Bone marrow (tissue), 2 donors: ENCODE data around the gene PDGFB.

Experiments
- DNase-seq, 2 donors: peaks; one replicate each; lab custom pipeline; 2025; lab: John Stamatoyannopoulos, UW

PDGFB gene

GRCh38 chr22:39253435-39254070 is 8.8 kb upstream of the PDGFB start:
- peak in 1 of 2 donors; percentile 47 for DNase-seq

- DNase-seq, result no peak
These were observed 8.0 kb upstream of the PDGFB start for GRCh38 chr22:39252461-39253434.

GRCh38 chr22:39251762-39252460 is 7.1 kb upstream of the PDGFB start:
- DNase-seq, result no peak

- no peak for DNase-seq
These were observed 6.1 kb upstream of the PDGFB start for GRCh38 chr22:39250838-39251237.

GRCh38 chr22:39250131-39250530 is 5.3 kb upstream of the PDGFB start:
- DNase-seq, result no peak

GRCh38 chr22:39249086-39249704 is 4.4 kb upstream of the PDGFB start:
- no peak for DNase-seq

GRCh38 chr22:39248254-39248653 is 3.5 kb upstream of the PDGFB start:
- no peak for DNase-seq

GRCh38 chr22:39247361-39247760 is 2.6 kb upstream of the PDGFB start:
- no peak for DNase-seq

GRCh38 chr22:39246690-39247332 is 2.0 kb upstream of the PDGFB start:
- DNase-seq, result no peak

- DNase-seq, result no peak
These were observed 1.4 kb upstream of the PDGFB start for GRCh38 chr22:39246217-39246616.

GRCh38 chr22:39245130-39246039 is 603 bp upstream of the PDGFB start:
- no peak for DNase-seq

GRCh38 chr22:39244136-39244495 is 666 bp downstream of the PDGFB start:
- DNase-seq, result no peak

- no peak for DNase-seq
These were observed 1.2 kb downstream of the PDGFB start for GRCh38 chr22:39243439-39244135.

- DNase-seq, result no peak
These were observed 2.0 kb downstream of the PDGFB start for GRCh38 chr22:39242595-39243438.

- DNase-seq, result no peak
These were observed 2.8 kb downstream of the PDGFB start for GRCh38 chr22:39241794-39242594.

- DNase-seq, result no peak
These were observed 3.7 kb downstream of the PDGFB start for GRCh38 chr22:39240831-39241793.
